HCT116 (cell line): ENCODE data around the gene ABCC1. TPM values are rescaled to one million over a fixed set of nuclear protein-coding genes. Genes with fewer than 3 reads are reported as not detected.

Experiments
- ATAC-seq: fragments of 200-7000 bp; cut with Tn5 transposase; 2 replicates; pipeline ENCODE4 v1.9.1; 2020; ENCODE audit warnings: mild to moderate bottlenecking, moderate library complexity
- BruUV-seq: library from RNA; stranded (reverse); fragments of 400-500 nt; replicated peaks from 2 replicates; lab custom pipeline; 2021; lab: Mats Ljungman, UMichigan
- CTCF ChIA-PET: fragments of 300-600 bp; sonication (Branson Sonifier 250); formaldehyde crosslinking; loops from one replicate; lab custom pipeline; 2021; ENCODE audit warnings: antibody characterized with exemption; lab: Charles Lee
- POLR2A ChIA-PET: fragments of 300-600, 350-600 bp; sonication (Branson Sonifier 250); formaldehyde crosslinking; loops from one replicate; lab custom pipeline; 2021; ENCODE audit warnings: antibody characterized with exemption; lab: Charles Lee
- RAD21 ChIA-PET, 2 experiments: fragments of 300-600 bp; sonication (Branson Sonifier 250); formaldehyde crosslinking; loops; one replicate each; lab custom pipeline; 2023; ENCODE audit warnings: low total read pairs in 2 of 2; ENCODE audit not compliant: uncharacterized antibody in 2 of 2, unreplicated experiment in 2 of 2, low non-redundant PET in 1 of 2; lab: Charles Lee
- DNase-seq: peaks from one replicate; pipeline ENCODE4 v3.0.0-alpha.2; 2010; ENCODE audit warnings: low read depth, low spot score
- H2AFZ ChIP-seq: fragments of 200-600 bp; shearing (Covaris generic), sonication (generic); 2 replicates; pipeline ENCODE4 v1.6.1; 2017; ENCODE audit warnings: low read depth, mixed run types, mixed read lengths, antibody characterized with exemption, low read length; ENCODE audit not compliant: poor library complexity, severe bottlenecking
- H3K27ac ChIP-seq: 2 replicates; pipeline ENCODE4 v1.5.1; 2012; ENCODE audit warnings: low read depth, low read length
- H3K27me3 ChIP-seq: fragments of 200-600 bp; sonication (generic); 2 replicates; pipeline ENCODE4 v1.6.1; 2016; ENCODE audit warnings: mixed run types, low read length, mixed read lengths; ENCODE audit not compliant: insufficient read depth
- H3K36me3 ChIP-seq, 2 experiments: fragments of 200-500 bp in 1 of 2; fragments of 200-600 bp in 1 of 2; sonication (Bioruptor generic) in 1 of 2; sonication (generic) in 1 of 2; 2 replicates each; pipeline versions ENCODE4 v1.5.1 to v1.6.1; 2014 to 2016; ENCODE audit warnings: low read length in 2 of 2, inconsistent platforms in 1 of 2, mixed read lengths in 1 of 2, mixed run types in 1 of 2; ENCODE audit not compliant: insufficient read depth in 2 of 2, control insufficient read depth in 1 of 2
- H3K4me1 ChIP-seq, 2 experiments: fragments of 200-600 bp in 1 of 2; sonication (generic) in 1 of 2; 2 replicates each; pipeline versions ENCODE4 v1.5.1 to v1.6.1; 2012 to 2017; ENCODE audit warnings: low read length in 2 of 2, inconsistent platforms in 1 of 2, mild to moderate bottlenecking in 1 of 2, mixed read lengths in 1 of 2, mixed run types in 1 of 2, moderate library complexity in 1 of 2; ENCODE audit not compliant: insufficient read depth in 2 of 2, control insufficient read depth in 1 of 2
- H3K4me2 ChIP-seq: fragments of 200-600 bp; sonication (generic); 2 replicates; pipeline ENCODE4 v1.6.1; 2017; ENCODE audit warnings: mixed run types, low read length, mixed read lengths
- H3K4me3 ChIP-seq, 2 experiments: fragments of 200-600 bp in 1 of 2; sonication (generic) in 1 of 2; replicated peaks in 1 of 2; 2 replicates each; pipeline ENCODE4 v1.5.1; 2011 to 2016; ENCODE audit warnings: low read length in 2 of 2, control low read depth in 1 of 2, low read depth in 1 of 2, mild to moderate bottlenecking in 1 of 2, mixed read lengths in 1 of 2, mixed run types in 1 of 2
- H3K79me2 ChIP-seq: fragments of 200-600 bp; sonication (generic); 2 replicates; pipeline ENCODE4 v1.6.1; 2017; ENCODE audit warnings: mild to moderate bottlenecking, mixed run types, low read length, moderate library complexity, mixed read lengths; ENCODE audit not compliant: insufficient read depth
- H3K9ac ChIP-seq: fragments of 200-600 bp; sonication (generic); 2 replicates; pipeline ENCODE4 v1.6.1; 2016; ENCODE audit warnings: low read length, mixed read lengths
- H3K9me2 ChIP-seq: fragments of 200-600 bp; sonication (generic), shearing (Covaris generic); 2 replicates; pipeline ENCODE4 v1.6.1; 2017; ENCODE audit warnings: mixed run types, mild to moderate bottlenecking, moderate library complexity; ENCODE audit not compliant: insufficient read depth
- H3K9me3 ChIP-seq, 2 experiments: fragments of 200-500 bp in 1 of 2; fragments of 200-600 bp in 1 of 2; sonication (Bioruptor generic) in 1 of 2; sonication (generic) in 1 of 2; 2 replicates each; pipeline ENCODE4 v1.6.1; 2014 to 2017; ENCODE audit warnings: low read length in 2 of 2, mixed read lengths in 2 of 2, inconsistent platforms in 1 of 2, low read depth in 1 of 2, mild to moderate bottlenecking in 1 of 2, mixed run types in 1 of 2, moderate library complexity in 1 of 2; ENCODE audit not compliant: control insufficient read depth in 1 of 2, insufficient read depth in 1 of 2
- H4K20me1 ChIP-seq: fragments of 200-600 bp; sonication (generic), shearing (Covaris generic); 2 replicates; pipeline ENCODE4 v1.6.1; 2017; ENCODE audit warnings: mixed run types, mild to moderate bottlenecking, moderate library complexity; ENCODE audit not compliant: insufficient read depth
- EZH2 ChIP-seq: fragments of 200-600 bp; sonication (generic); IDR thresholded peaks from 2 replicates; pipeline ENCODE4 v1.6.1; 2017; ENCODE audit warnings: antibody characterized with exemption, mixed run types
- EZH2phosphoT487 ChIP-seq: fragments of 200-600 bp; IDR thresholded peaks from 2 replicates; pipeline ENCODE4 v1.6.1; 2018; ENCODE audit warnings: antibody characterized with exemption, borderline replicate concordance
- JUND ChIP-seq: IDR thresholded peaks from 2 replicates; pipeline ENCODE4 v1.6.1; 2012
- POLR2AphosphoS5 ChIP-seq: IDR thresholded peaks from 2 replicates; pipeline ENCODE4 v1.6.1; 2011; ENCODE audit warnings: mild to moderate bottlenecking, low read depth, low read length, moderate library complexity
- SIN3A ChIP-seq: IDR thresholded peaks from 2 replicates; pipeline ENCODE4 v1.6.1; 2012; ENCODE audit warnings: low read depth
- TCF7L2 ChIP-seq: IDR thresholded peaks from 2 replicates; pipeline ENCODE4 v1.7.0; 2011; ENCODE audit warnings: borderline replicate concordance, inconsistent platforms; ENCODE audit not compliant: insufficient read depth, insufficient read length; ENCODE audit errors: extremely low read depth
- YY1 ChIP-seq: IDR thresholded peaks from 2 replicates; pipeline ENCODE4 v1.6.1; 2011; ENCODE audit warnings: low read length, low read depth, moderate library complexity, mild to moderate bottlenecking; ENCODE audit not compliant: insufficient replicate concordance; ENCODE audit errors: extremely low read depth
- ZFX ChIP-seq: fragments of 450-650 bp; IDR thresholded peaks from 2 replicates; pipeline ENCODE4 v1.6.1; 2017
- ZNF274 ChIP-seq: fragments of 200-500 bp; sonication (Bioruptor generic); IDR thresholded peaks from 2 replicates; pipeline ENCODE4 v1.6.1; 2014; ENCODE audit warnings: mild to moderate bottlenecking, low read depth, low read length, inconsistent platforms
- intact Hi-C: fragments of 100-400 bp; cut with micrococcal nuclease; formaldehyde crosslinking; loops from 2 replicates; pipeline ENCODE4 v1.10.0; 2022
- total RNA-seq: library from RNA; stranded (reverse); gene quantifications from one replicate; pipeline ENCODE4 v1.2.1, GENCODE V29; 2021; ENCODE audit not compliant: unreplicated experiment
- TF ChIP-seq, protein P1 (sequence below): IDR thresholded peaks from 2 replicates; pipeline ENCODE4 v1.6.1; 2011; ENCODE audit warnings: mild to moderate bottlenecking, low read length, moderate library complexity; ENCODE audit not compliant: insufficient replicate concordance; ENCODE audit errors: extremely low read depth
- TF ChIP-seq, protein P2 (sequence below): IDR thresholded peaks from 2 replicates; pipeline ENCODE4 v1.6.1; 2012; ENCODE audit warnings: low read depth
- TF ChIP-seq, protein P3 (sequence below): IDR thresholded peaks from 2 replicates; pipeline ENCODE4 v1.6.1; 2012
- TF ChIP-seq, protein P4 (sequence below), 3 experiments: fragments of 200-600 bp in 1 of 3; sonication (generic) in 1 of 3; IDR thresholded peaks in 2 of 3; conservative IDR thresholded peaks in 1 of 3; 2 replicates each; pipeline ENCODE4 v1.5.1; 2012 to 2017; ENCODE audit warnings: low read depth in 2 of 3, low read length in 2 of 3, antibody characterized with exemption in 1 of 3, borderline replicate concordance in 1 of 3, control low read depth in 1 of 3, mild to moderate bottlenecking in 1 of 3, mixed read lengths in 1 of 3, mixed run types in 1 of 3, moderate library complexity in 1 of 3; ENCODE audit not compliant: insufficient read depth in 1 of 3
- TF ChIP-seq, protein P5 (sequence below): IDR thresholded peaks from 2 replicates; pipeline ENCODE4 v1.6.1; 2012

Gene ABCC1
- total RNA-seq, 1 experiment from 2014 or later: 61.9 TPM

DNA sequence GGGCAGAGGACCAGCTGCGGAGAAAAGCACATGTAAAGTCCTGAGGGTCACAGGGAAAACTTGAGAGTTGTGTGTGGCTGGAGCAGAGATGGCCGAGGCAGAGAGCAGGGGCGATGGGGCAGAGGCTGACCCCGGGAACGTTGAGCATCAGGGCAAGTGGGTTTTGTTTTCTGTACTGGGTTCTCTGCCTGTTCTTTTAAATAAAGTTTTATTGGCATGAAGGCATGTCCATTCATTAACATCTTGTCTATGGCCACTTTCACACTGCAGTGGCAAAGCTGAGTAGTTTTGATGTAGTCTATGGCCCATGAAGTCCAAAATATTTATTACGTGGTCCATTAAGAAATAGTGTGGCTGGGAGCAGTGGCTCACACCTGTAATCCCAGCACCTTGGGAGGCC, 64.4 kb downstream of the ABCC1 start:
- POLR2A ChIA-PET: no interaction called here
- Histone ChIP-seq H2AFZ (no peak overlapping the region), H3K9ac (no peak overlapping the region), H3K9me2 (no peaks in the 10 kb centered on the region), H3K4me1 (peaks cover 10 to 21% of the 10 kb centered on the region in 2 experiments), H3K79me2 (peaks cover 18% of the 10 kb centered on the region; the same call in 1 of the 2 replicates), H3K9me3 (no peaks in the 10 kb centered on the region), H4K20me1 (no peaks in the 10 kb centered on the region), H3K27ac (no peak overlapping the region), H3K4me2 (no peak overlapping the region), H3K27me3 (no peaks in the 10 kb centered on the region), H3K36me3 (peaks cover 15 to 18% of the 10 kb centered on the region in 2 experiments; a peak in 3 of 4 replicates), H3K4me3 (no peak overlapping the region)
- CTCF ChIA-PET: no interaction called here
- intact Hi-C loops: no loop called here
- no peak for DNase-seq
- TF ChIP-seq EZH2phosphoT487 (no peak), JUND (no peak), ZNF274 (no peak), EZH2 (no peak), SIN3A (no peak), POLR2AphosphoS5 (no peak), TCF7L2 (no peak), YY1 (no peak), ZFX (no peak)
- TF ChIP-seq, protein P1, sequence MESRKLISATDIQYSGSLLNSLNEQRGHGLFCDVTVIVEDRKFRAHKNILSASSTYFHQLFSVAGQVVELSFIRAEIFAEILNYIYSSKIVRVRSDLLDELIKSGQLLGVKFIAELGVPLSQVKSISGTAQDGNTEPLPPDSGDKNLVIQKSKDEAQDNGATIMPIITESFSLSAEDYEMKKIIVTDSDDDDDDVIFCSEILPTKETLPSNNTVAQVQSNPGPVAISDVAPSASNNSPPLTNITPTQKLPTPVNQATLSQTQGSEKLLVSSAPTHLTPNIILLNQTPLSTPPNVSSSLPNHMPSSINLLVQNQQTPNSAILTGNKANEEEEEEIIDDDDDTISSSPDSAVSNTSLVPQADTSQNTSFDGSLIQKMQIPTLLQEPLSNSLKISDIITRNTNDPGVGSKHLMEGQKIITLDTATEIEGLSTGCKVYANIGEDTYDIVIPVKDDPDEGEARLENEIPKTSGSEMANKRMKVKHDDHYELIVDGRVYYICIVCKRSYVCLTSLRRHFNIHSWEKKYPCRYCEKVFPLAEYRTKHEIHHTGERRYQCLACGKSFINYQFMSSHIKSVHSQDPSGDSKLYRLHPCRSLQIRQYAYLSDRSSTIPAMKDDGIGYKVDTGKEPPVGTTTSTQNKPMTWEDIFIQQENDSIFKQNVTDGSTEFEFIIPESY: no peak
- TF ChIP-seq, protein P2, sequence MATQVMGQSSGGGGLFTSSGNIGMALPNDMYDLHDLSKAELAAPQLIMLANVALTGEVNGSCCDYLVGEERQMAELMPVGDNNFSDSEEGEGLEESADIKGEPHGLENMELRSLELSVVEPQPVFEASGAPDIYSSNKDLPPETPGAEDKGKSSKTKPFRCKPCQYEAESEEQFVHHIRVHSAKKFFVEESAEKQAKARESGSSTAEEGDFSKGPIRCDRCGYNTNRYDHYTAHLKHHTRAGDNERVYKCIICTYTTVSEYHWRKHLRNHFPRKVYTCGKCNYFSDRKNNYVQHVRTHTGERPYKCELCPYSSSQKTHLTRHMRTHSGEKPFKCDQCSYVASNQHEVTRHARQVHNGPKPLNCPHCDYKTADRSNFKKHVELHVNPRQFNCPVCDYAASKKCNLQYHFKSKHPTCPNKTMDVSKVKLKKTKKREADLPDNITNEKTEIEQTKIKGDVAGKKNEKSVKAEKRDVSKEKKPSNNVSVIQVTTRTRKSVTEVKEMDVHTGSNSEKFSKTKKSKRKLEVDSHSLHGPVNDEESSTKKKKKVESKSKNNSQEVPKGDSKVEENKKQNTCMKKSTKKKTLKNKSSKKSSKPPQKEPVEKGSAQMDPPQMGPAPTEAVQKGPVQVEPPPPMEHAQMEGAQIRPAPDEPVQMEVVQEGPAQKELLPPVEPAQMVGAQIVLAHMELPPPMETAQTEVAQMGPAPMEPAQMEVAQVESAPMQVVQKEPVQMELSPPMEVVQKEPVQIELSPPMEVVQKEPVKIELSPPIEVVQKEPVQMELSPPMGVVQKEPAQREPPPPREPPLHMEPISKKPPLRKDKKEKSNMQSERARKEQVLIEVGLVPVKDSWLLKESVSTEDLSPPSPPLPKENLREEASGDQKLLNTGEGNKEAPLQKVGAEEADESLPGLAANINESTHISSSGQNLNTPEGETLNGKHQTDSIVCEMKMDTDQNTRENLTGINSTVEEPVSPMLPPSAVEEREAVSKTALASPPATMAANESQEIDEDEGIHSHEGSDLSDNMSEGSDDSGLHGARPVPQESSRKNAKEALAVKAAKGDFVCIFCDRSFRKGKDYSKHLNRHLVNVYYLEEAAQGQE: no peak
- TF ChIP-seq, protein P3, sequence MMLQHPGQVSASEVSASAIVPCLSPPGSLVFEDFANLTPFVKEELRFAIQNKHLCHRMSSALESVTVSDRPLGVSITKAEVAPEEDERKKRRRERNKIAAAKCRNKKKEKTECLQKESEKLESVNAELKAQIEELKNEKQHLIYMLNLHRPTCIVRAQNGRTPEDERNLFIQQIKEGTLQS: no peak
- TF ChIP-seq, protein P4, sequence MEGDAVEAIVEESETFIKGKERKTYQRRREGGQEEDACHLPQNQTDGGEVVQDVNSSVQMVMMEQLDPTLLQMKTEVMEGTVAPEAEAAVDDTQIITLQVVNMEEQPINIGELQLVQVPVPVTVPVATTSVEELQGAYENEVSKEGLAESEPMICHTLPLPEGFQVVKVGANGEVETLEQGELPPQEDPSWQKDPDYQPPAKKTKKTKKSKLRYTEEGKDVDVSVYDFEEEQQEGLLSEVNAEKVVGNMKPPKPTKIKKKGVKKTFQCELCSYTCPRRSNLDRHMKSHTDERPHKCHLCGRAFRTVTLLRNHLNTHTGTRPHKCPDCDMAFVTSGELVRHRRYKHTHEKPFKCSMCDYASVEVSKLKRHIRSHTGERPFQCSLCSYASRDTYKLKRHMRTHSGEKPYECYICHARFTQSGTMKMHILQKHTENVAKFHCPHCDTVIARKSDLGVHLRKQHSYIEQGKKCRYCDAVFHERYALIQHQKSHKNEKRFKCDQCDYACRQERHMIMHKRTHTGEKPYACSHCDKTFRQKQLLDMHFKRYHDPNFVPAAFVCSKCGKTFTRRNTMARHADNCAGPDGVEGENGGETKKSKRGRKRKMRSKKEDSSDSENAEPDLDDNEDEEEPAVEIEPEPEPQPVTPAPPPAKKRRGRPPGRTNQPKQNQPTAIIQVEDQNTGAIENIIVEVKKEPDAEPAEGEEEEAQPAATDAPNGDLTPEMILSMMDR (IDR thresholded peaks at IDR 0.05 in 2 of 3, conservative IDR thresholded peaks at IDR 0.05 in 1 of 3; ENCODE audit: borderline replicate concordance in 1 of 3, insufficient read depth in 1 of 3, low read depth in 2 of 3, low read length in 2 of 3): no peak
- TF ChIP-seq, protein P5, sequence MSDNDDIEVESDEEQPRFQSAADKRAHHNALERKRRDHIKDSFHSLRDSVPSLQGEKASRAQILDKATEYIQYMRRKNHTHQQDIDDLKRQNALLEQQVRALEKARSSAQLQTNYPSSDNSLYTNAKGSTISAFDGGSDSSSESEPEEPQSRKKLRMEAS: no peak
- ATAC-seq: no peak
- BruUV-seq: no TSS peak
- RAD21 ChIA-PET: no interaction called here
